Loucy (cell line): ENCODE measurements around the gene AKAP6.

Experiments
- CTCF ChIP-seq: fragments of 200-600 bp; sonication (generic); conservative IDR thresholded peaks from 2 replicates; pipeline ENCODE4 v1.5.1; 2014; ENCODE audit warnings: mild to moderate bottlenecking, antibody characterized with exemption, low read length
- EZH2phosphoT487 ChIP-seq: fragments of 200-600 bp; IDR thresholded peaks from 2 replicates; pipeline ENCODE4 v1.6.1; 2018; ENCODE audit warnings: antibody characterized with exemption, mild to moderate bottlenecking, moderate library complexity, borderline replicate concordance

DNA sequence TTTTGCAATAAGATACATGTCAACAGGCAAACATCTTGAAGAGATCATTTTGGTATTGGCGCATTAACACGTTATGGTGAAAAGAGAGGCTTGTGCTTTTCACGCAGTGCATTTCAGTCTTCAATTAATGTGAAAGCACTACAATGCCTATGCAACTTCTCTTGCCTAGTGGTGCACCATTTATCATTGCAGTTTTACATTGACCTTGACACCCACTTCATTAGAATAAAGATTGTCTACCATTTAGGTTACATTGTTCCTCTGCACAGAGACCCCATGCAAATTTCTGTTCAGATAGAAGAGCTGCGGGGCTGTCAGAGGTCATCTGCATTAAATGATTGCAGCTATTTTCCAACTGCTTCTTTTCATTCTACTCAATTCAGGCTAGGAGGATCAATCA, 397.4 kb downstream of the AKAP6 start:
- no peak for TF ChIP-seq CTCF
- TF ChIP-seq EZH2phosphoT487, result no peak
